GM18861 (cell line): ENCODE measurements around the gene CBX2.

ENCODE experiments used
- ATAC-seq: cut with Tn5 transposase; IDR thresholded peaks from one replicate; pipeline ENCODE4 v1.9.1; 2021; ENCODE audit not compliant: unreplicated experiment

CBX2 gene

DNA sequence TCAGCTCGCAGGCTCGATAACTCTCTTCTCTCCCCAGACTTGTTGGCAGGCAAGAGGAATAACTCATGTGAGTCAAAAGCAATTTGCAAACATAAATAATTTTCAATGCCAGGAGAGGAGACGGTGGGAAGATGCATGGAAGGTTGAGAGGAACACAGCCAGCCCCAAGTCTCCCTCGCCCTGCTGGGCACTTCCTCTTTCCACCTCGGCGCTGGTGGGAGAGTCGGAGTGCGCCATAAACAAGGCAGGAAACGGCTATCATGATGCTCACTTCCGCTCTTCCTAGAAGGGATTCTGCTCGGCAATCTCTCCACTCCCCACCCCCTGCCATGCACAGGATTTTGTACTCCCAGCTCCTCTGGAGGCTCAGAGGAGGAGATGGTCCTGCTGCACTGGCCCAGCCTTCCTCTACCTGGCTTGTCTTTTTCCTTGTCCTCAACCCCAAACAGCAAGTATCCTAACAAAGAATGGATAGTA, 48.3 kb downstream of the CBX2 start:
- no peak for ATAC-seq

DNA sequence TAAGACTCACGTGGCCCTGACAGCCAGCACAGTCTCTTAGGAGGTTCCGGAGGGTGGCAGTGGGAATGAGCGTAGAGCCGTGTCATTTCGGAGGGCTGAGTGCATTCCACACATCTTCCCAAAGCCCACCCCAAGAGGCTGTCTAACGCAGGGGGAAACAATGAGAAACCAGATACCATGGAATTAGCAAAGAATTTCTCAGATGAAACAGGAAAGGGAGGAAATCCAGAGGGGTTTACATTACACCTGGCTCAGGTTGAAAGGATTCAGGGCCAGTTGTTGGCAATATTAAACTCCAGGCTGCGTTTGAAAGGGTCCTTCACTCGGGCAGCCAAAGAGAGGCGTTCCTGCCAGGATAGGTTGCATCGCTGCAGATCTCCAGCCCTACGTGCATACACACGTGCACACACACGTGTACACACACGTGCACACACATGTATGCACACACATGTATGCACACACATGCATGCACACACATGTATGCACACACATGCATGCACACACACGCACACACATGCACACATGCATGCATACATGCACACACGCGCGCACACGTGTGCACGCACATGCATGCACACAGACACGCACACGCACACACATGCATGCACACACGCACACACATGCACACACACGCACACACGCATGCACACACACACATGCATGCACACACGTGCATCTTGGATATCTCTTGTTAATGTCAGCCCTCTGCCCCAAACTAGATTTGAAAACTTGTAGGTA, 49.1 kb downstream of the CBX2 start:
- ATAC-seq, result no peak

DNA sequence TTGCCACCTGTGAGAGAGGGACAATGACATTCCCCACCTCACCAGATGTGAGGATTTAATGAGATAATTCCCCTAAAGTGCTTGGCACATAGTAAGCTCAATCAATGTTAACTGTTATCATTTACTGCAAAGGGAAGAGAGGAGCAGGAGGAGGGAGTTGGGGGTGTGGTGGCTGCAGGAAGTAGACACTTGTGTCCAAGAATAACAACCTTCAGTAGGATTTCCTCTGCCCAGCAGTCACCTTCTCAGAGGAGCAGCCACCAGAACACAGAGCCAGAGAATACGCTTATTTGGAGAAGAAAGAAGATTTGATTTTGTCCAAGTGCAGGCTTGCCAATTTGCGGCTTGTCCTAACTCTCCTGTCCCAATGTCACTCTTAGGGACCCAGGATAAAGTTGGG, 51.1 kb downstream of the CBX2 start:
- ATAC-seq, result no peak

DNA sequence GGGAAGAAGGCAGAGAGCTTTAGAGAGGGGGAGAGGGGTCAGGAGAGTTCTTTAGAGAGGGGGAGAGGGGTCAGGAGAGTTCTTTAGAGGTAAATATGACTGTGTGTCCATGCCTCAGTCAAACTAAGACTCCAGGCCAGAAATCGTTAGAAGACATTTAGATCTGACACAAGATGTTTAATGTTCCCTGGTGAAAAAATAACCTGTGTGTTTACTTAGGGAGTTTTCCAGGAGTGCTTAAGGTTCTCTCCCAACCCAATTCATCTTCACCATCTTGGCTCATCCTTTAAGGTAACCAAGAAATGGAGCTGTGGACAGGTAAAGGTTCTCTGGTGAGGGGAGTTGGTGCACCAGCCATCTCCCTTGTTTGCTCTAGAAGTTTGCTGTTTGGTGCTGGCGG, 51.5 kb downstream of the CBX2 start:
- ATAC-seq, result no peak

DNA sequence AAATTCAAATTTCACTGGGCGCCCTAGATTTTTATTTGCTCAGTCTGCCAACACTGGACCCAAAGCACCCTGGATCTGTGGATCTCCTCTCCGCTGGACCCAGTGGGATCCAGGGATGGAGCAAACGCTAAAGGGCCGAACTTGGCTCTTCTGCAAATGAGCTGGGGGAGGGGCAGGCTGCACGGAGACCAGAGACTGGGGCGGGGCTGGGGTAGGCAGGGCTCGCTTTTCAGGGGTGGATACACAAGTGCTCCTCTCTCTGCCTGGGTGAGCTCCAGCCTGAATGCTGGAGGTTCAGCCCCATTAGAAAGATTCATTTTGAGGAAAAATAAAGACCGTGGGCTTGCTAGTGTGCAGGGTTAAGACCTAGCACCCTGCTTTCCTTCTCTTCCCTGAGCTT, 52.4 kb downstream of the CBX2 start:
- no peak for ATAC-seq

DNA sequence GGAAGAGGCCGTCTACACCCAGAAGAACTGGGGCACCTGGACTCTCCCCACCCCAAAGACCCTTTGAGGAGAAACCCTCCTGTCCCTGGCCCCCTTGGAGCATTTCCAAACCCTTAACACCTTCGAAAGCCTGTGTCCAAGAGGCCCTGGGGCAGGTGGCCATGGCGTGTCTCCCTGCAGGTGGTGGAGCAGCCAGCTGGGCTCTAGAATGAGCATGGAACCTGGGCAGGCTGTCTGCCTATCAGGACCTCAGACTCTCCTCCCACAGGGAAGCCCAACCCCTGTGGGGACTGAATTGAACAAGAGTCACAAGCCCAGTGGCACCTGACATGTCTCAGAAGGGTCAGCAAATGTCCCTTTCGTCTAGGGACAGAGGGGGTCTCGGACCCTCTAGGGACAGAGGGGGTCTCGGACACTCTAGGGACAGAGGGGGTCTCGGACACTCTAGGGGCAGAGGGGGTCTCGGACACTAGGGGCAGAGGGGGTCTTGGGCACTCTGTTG, 52.9 kb downstream of the CBX2 start:
- ATAC-seq, result no peak

DNA sequence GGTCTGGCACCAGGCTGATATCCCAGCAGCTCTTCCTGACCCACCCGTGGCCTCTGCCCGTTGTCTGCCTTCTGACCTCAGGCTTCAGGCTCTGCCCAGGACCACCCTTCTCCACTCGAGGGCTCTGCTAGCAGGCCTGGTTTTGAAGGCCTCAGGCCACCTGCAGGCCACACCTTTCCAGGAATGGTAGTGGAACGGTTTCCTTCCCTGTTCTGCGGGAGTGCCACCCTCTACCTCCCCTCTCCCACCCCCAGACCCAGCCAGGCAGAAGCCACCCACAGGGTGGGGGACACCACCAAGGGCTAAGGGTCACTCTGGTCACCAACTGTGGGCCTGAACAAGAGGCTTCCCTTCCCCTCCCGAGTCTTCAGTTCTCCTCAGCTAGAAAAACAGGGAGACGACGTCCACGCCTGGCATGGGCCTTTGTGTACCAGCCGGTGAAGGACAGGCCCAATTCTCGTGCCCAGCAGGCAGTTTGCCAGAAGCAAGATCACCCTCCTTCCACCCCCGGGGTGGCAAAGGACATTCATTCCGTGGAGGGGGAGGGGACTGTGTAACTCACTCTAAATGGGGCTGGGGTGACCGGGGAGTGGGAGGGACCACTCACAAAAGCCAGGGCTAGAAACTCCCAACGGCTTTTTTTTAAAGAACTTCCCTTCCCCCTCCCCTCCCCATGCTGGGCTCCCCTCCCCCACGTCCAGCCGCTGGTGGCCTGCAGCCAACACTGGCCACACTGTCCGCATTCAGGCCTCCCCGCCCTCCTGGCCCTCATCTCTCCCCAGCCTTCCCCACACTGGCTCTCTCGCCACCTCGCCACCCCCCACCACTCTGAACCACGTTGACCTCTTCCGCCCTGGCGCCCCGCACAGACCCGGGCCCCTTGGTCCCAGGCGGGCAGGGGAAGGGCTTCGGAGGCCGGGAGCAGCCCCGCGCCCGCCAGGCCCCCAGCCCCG, 53.6 kb downstream of the CBX2 start:
- no peak for ATAC-seq

DNA sequence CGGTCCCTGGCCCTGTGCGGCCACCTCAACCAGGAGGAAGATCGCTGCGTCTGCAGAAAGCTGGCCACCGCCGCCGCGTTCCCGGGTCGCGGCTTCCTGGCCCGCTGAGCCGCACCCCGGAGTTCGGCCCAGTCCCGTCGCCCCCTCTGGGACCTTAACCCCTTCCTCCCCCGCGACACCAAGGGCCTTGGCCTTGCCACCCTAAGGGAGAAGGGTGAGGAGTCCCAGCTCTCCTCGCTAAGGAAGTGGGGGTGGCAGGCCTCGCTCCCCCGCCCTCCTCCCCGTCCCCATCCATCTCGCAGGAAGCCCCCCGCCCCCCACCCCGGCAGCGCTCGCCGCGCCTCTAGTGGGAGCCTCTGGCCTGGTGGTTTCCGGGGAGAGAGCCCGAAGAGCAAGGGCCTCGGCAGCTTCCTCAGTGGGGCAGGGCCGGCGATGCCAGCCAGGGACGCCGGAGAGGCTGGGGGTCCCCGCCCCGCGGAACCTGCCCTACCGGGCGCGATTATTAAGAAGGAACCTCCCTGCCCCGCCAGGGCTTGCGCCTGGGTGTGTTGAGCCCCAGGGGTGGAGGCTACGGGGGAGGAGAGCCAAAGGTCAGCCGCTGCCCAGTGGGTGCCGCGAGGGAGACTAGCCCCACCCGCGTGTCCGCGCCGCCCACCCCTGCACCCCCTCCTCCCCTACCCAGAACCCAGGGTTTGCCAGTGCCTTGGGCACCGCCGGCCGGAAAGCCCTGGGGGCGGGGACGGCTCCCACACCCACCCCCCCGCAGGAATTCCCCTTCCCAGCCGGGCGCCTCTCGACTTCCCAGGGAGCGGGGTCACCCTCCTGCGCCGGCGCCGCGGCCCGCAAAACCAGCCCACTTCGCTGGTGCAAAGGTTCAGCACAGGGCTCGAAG, 54.5 kb downstream of the CBX2 start:
- no peak for ATAC-seq

DNA sequence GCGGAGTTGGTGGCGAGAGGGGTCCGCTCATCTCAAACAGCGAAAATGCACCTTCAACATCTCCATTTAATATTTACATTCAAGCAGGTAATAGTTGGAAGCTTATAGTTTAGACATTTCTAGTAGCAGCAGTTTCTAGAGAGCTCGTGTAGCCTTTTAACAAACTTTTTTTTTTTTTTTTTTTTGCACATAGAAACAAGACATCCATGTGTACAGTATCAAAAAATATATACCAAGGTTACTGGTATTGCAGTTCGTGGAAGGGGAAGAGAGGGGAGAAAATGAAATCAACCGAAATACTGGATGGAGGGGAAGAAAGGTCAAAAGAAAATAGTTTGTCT, 55.1 kb downstream of the CBX2 start:
- ATAC-seq, result no peak

DNA sequence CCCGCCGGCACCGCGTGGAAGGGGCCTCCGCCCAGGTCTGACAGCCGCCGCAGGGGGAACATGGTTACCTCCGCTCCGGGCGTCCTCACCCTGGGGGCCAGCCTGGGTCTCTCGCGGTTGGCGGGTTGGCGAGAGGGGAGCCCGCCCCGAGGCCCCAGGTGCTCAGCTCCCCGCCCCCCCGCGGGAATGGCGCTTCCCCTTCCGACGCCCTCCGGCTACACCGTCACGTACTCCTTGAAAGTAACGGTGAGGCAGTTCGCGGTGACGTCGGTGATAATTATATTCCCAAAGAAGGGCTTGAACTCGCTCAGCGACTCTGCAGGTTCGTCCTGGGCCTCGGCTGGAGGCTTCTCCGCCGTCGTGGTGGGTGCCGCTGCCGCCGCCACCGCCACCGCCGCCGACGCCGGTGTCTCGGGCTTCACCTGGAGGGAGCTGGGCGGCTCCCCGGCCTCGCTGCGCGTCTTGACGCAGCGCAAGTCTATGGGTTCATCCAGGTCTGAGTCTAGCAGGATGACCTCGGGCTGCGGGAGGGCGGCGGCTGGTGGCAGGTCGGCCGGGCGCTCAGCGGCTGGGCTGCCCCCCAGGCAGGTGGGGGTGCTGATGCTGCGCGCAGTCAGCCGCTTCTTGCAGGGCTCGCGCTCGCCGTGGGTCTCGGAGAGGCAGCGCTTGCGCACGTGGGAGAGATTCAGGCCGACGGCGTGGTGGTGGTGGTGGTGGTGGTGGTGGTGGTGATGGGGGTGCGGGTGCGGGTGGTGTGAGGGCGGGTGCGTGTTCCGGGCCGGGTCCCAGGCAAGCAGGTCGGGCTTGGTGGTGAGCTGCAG, 56.0 kb downstream of the CBX2 start:
- no peak for ATAC-seq

DNA sequence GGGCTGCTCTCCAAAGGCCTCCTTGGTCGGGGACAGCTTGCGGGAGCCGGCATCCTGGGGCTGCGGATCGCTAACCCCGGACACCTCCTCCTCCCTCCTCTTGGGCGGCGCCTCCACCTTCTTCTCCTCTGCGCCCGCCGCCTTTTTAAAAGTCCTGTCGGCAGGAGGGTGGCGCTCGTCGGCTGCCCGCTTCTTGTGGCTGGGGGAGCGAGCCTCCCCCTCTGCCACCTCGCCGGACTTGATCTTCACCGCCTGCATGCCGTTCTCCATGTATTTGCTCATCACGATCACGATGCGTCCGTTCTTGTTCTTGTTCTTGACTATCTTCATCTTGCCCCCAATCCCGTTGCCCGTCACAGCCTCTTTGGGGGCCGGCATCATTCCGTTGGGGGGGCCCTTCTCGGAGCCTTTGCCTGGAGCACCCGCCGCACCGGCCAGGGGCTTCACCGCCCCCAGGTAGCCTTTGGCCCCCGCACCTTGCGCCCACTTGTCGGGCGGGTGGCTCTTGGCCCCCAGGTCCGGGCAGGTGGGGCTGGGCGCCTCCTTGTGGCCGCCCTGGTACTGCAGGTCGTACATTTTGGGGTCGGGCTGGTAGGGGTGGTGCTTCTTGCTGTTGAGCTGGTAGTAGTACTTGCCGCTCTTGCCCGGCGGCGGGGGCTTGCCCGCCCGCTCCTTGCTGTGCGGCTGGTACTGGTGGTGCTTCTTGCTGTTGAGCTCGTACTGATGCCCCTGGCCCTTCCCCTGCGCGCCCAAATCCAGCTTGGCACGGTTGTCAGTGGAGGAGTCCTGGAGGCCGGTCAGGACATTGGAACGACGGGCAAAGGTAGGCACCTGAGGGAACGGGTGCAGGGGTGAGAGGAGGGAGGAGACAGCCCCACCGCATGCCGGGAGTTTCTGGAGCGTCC, 56.9 kb downstream of the CBX2 start:
- no peak for ATAC-seq

DNA sequence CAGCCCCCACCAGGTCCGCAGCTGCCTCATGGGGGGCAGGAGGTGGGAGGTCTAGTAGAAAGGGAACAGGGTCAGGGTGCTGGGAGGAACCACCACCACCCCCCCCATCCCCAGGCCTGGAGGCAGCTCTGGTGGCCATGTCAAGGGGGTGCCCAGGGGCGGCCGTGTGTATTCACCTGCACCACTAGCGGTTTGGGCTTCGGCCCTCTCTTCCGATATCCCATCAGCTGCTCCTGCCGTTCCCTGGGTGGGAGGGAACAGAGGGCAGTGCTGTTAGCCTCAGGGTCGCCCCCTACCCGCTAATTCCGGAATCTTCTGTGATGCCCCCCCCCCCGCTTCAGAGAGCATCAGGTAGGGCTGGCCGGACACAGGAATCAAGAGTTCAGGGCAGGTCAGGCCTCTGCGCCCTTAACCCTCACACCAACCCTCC, 57.5 kb downstream of the CBX2 start:
- no peak for ATAC-seq

DNA sequence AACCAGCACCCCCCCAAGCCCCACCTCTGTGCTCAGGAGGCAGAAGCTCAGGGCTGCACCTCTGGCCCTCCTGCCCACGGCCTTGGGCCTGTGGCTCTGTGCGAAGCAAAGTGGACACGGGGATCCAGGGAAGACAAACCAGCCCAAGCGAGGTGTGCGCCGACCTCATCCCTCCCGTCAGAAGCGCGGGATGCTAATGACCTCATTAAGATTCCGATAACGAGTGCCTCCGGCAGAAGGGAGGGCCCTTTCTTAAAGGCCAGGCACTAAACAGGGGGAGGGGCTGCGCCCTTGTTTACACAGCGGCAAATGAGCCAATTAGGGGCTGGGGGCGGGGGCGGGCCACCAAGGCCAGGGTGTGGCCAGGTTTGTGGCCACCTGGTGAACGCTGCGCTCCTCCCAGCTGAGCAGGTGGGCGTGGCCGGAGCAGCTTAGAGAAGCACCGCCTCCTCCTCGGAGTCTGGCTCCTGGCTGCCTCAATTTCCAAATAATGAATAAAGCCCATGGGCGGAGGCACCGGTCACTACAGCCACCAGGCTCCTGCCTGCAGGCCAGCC, 58.1 kb downstream of the CBX2 start:
- no peak for ATAC-seq

DNA sequence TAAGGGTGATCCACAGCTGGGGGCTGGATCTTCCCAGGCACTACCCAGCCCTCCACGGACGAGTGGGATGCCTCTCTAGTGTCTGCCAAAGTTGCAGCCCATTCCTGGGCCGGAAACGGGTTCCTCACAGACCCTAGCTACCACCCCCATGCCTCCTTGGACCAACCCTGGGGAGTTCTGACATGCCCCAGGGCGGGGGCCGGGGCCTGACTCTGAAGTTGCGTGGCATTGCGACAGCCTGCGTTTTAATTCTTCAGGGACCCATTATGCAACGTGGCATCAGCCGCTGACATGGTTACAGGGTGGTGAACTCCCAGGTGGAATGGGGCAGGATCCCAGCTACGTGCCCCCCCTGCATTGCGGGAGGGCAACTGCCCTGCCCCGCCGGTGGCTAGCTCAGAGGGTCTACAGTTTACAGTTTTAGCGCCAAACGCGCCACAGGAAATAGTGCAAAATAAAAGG, 58.6 kb downstream of the CBX2 start:
- ATAC-seq, result no peak

DNA sequence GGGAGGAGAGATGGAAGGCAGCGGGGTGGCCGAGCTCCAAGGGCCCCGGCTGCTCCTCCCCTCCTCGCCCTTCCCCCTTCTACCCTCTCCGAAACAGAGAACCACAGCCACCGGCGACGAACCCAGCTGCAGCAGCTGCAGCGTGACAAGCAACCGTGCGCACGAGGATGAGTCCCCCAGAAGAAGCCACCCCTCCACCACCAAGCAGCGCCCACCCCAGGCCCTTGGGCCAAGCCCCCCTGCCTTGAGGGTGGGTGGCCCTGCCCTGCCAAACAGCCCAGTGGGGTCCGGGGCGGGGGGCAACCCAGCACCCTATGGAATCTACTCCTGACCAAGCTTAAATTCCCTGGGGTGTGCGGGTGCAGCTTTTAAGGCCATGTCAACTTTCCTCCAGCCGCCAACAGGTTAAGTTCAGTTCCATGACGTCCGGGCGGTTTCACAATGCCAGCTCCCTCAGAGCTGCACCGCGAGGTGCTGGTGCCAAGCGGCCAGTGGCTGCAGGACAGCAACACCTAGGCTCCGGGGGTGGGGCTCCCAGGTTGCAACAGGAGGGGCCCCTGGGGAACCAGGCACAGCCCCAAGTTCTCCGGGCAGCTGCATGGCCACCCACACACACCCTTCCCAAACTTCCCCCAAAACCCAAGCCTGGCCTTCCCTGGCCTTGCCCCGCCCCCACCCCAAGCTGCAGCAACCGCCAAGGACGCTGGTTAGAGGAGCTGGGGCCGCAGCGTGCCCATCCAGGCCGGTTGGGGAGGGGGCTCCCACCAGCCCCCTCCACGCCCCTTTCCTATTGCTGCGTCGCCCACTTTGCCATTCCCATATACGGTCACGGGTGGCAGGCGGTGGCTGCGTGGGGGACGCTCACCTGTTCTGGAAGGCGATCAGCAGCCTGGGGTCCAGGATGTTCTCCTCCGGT, 59.3 kb downstream of the CBX2 start:
- no peak for ATAC-seq
